ENCODE measurements around the gene TTLL11.

The TTLL11 gene

DNA sequence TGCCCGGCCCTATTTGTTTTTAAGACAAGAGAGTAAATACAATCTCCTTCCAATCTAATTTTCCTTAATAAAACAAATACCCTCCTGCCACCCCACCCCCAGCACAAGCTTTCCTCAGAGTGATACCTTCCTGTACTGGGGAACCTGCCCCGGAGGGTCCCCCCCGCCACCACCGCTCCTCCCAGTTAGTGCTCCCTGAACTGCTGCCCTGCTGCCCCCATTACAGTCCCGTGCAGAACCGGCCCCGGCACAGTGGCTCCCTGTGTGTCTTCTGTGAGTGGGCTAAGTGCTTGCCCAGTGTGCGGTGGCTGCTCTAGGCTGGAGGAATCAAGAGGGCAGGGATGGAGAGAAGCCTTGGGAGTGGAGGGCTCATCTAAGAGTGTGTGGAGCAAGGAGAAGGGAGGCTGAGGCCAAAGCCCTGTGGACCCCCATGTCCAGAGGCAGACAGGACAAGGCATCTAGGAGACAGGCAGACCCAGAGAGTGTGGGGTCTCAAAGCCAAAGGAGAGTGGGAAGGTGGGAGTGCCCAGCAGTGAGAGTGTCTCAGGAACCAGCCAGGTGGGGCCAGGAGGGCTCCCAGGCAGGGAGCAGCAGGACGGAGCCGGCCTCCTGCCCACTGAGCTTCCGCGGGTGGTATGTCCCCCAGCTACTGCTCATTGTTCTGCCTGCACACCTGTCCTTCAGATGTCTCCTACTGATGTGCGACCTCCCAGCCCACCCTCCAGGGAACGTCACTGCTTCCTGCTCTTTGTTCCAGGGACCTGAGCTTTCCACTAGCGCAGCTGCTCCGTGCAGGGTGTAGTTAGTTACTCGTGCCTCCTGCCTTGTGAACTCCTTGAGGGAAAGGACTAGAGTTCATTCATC, 312.7 kb downstream of the TTLL11 start:
- H3K36me3 ChIP-seq (ENCODE audit: control insufficient read depth, insufficient read depth, low read length), result peaks cover 49% of the 10 kb centered on the region
- no peaks in the 10 kb centered on the region for H3K9me3 ChIP-seq (ENCODE audit: control insufficient read depth, insufficient read depth, low read length)
- H3K4me1 ChIP-seq (ENCODE audit: control insufficient read depth, insufficient read depth, low read length), result peaks cover 18% of the 10 kb centered on the region
- H3K9ac ChIP-seq (ENCODE audit: low read depth, low read length), result no peak overlapping the region
- no peaks in the 10 kb centered on the region for H3K27me3 ChIP-seq (ENCODE audit: control insufficient read depth, insufficient read depth, low read length)
- no peak overlapping the region for H3K27ac ChIP-seq (ENCODE audit: low read depth, low read length)
- no peak overlapping the region for H3K4me3 ChIP-seq (ENCODE audit: low read depth, low read length)

DNA sequence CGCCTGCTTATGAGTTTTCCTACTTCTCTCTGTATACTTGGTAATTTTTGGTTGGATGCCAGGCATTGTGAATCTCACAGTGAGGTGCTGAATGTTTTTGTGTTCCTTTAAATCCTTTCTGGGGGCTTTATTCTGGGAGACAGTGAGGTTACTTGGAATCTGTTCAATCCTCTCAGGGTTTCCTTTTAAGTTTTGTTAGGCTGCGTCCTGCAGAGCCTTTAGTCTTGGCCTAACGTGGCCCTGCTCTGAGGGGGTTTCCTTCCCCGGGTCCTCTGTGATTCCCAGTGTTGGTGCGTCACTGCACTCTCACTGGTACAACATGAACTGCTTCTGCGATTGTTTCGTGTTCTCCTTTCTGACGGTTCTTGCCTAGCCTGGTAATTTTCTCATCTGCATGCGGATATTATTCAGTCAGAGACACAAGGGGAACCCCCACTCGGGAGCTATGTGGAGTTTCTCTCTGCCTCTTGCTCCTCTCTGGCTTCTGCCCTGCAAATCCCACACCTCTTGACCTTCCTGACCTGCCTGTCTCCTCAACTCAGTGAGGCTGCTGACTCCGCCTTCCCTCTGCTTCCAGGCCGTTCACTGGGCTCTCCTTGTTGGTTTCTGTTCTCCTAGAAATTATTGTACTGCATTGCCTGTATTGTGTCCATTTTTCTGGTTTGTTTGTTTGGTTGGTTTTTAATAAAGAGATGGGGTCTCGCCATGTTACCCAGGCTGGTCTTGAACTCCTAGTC, 313.6 kb downstream of the TTLL11 start:
- H3K27ac ChIP-seq (ENCODE audit: low read depth, low read length), result no peak overlapping the region
- H3K27me3 ChIP-seq (ENCODE audit: control insufficient read depth, insufficient read depth, low read length), result no peaks in the 10 kb centered on the region
- peaks cover 56% of the 10 kb centered on the region for H3K36me3 ChIP-seq (ENCODE audit: control insufficient read depth, insufficient read depth, low read length)
- no peaks in the 10 kb centered on the region for H3K9me3 ChIP-seq (ENCODE audit: control insufficient read depth, insufficient read depth, low read length)
- no peak overlapping the region for H3K4me3 ChIP-seq (ENCODE audit: low read depth, low read length)
- no peak overlapping the region for H3K9ac ChIP-seq (ENCODE audit: low read depth, low read length)
- H3K4me1 ChIP-seq (ENCODE audit: control insufficient read depth, insufficient read depth, low read length), result peaks cover 13% of the 10 kb centered on the region

DNA sequence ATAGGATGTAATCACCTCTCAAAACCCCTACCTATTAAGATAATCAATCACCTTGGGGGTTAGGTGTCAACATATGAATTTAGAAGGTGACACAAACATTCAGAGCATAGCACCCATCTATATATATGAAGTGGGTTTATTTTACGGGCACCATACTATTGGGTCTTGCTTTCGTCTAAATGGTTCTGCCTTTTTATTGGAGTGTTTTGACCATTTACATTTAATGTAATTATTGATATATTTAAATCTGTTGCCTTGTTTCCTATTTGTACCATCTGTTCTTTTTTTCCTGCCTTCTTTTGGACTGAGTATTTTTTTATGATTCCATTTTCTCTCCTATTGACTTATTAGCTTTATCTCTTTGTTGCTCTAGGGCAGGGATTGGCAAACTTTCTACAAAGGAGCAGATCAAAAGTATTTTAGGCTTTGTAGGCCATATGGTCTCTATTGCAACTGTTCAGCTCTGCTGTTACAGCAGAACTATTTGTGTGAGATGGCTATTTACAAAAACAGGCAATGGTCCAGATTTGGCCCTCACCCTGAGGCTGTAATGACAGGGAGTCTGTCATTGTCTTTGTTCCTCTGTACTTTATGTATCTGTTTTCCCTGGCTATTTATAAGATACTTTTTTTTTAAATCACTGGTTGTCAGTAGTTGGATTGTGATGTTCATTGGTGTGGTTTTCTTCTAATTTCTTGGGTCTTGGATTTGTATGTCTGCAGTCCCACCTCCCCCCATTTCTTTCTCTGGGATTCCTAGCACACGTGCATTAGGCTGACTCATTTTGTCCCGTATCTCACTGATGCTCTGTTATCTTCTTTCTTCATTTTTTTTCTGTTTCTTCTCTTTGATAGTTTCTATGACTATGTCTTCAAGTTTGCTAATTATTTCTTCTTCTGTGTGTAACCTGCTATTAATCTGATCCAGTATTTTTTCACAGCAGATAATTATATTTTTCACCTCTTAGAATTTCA, 314.6 kb downstream of the TTLL11 start:
- Histone ChIP-seq H3K9me3 (ENCODE audit: control insufficient read depth, insufficient read depth, low read length) (no peaks in the 10 kb centered on the region), H3K27ac (ENCODE audit: low read depth, low read length) (no peak overlapping the region), H3K4me3 (ENCODE audit: low read depth, low read length) (no peak overlapping the region), H3K36me3 (ENCODE audit: control insufficient read depth, insufficient read depth, low read length) (peaks cover 66% of the 10 kb centered on the region), H3K9ac (ENCODE audit: low read depth, low read length) (no peak overlapping the region), H3K27me3 (ENCODE audit: control insufficient read depth, insufficient read depth, low read length) (no peaks in the 10 kb centered on the region), H3K4me1 (ENCODE audit: control insufficient read depth, insufficient read depth, low read length) (peaks cover 3% of the 10 kb centered on the region)

DNA sequence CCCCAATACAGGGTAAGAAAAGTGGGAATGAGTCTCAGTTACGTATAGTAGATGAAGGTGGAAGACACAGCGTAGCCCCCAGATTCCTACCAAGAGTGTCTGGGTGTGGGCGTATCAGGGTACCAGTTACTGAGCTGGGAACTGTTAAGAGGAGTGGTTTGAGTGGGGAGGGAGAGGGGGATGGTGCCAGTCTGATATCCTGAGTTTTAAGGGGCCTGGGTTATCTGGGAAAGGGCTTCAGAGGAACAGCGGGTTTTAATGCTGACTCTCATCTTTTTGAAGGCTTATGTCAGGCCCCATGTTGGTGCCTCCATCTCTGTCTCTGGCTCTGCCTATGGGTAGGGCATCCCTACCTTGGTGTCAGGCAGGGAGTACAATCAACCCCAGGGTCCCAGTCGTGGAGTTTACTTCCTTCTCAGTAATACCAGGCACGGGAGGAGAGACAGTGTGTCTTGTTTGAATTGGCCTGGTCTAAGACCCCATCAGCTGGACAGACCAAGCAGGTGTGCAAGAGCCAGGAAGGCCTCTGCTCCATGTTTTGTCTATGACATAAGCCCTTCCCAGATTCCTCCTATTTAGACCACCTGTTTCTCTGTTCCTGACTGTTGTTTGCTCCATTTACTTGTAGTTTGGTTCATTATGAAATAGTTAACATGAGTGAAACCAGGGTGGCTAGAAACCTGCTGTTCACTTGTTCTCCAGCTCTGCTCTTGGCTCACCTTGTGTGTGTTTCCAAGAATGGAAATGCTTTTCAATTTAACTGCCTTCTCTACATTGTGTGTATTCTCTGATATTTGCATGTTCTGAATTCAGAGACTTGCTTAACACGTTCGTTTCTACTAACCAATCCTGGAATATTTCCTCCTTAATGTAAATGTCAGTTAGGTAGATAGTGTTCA, 316.1 kb downstream of the TTLL11 start:
- Histone ChIP-seq H3K4me1 (ENCODE audit: control insufficient read depth, insufficient read depth, low read length) (no peaks in the 10 kb centered on the region), H3K36me3 (ENCODE audit: control insufficient read depth, insufficient read depth, low read length) (peaks cover 61% of the 10 kb centered on the region), H3K27ac (ENCODE audit: low read depth, low read length) (no peak overlapping the region), H3K27me3 (ENCODE audit: control insufficient read depth, insufficient read depth, low read length) (no peaks in the 10 kb centered on the region), H3K9me3 (ENCODE audit: control insufficient read depth, insufficient read depth, low read length) (no peaks in the 10 kb centered on the region), H3K4me3 (ENCODE audit: low read depth, low read length) (no peak overlapping the region), H3K9ac (ENCODE audit: low read depth, low read length) (no peak overlapping the region)

DNA sequence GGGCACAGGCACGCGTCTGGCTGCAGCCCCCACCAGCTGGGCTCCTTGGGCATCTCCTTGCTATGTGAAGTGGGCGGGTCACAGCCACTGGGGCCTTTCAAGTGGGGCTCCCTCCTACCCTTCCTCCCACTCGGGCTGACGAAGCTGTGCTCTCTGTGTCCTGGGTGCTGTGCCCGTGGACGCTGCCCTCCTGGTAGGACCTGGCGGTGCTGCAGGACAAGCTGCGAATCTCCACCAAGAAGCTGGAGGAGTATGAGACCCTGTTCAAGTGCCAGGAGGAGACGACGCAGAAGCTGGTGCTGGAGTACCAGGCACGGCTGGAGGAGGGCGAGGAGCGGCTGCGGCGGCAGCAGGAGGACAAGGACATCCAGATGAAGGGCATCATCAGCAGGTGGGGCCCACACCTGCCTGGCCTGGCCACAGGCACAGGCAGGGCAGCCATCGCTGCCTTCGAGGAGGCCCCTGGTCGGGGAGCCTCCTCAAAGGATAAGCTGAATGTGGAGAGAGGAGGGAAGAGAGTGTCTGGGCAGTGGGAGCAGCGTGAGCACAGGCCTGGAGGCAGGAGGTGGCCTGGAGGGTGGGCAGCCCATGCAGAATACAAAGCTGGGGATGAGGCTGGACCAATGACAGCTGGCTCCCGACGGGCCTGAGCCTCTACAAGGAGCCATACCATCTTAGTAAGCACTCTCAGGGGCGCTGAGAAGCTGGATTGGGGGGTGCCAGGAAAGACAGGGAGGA, 316.9 kb downstream of the TTLL11 start:
- peaks cover 53% of the 10 kb centered on the region for H3K36me3 ChIP-seq (ENCODE audit: control insufficient read depth, insufficient read depth, low read length)

DNA sequence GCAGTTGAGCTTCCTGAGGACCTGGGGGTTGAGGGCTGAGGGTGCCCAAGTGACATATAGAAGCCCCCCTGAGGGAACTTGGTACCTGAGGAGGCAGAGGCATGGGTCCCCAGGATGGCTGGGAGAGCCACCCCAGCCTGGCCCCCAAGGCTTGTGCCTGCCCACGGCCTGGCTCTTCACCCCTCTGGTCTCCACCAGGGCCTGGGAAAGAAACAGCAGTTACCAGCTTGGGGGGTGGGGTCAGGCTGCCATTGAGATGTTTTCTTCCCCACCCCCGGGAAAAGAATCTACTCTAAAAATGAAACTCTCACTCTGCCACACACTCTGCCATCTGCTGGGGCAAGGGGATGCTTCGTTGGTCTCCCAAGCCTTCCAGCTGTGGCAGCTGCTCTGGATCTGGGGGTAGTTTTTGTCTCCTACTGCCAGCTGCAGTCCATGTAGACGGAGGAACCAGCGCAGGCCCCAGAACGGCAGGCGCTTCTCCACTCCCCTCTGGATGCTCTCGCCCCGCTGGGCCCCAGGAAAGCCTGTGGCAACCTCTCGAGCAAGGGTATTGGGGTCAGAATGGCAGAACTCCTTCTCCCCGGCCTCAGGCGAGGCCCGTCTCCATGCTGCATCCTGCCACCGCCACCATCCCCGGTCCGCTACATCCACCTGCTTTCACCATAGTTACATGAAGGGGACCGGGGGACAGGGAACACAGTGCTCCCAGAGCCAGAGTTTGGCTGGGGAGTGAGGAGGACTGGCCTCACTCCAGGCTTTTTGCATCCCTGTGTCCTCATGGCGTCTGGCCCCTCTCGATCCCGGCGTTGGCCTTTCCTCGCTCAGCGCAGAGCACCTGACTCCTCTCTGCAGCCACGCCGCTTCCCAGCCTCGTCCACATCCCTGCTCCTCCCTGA, 318.1 kb downstream of the TTLL11 start:
- Histone ChIP-seq H3K9ac (ENCODE audit: low read depth, low read length) (no peak overlapping the region), H3K36me3 (ENCODE audit: control insufficient read depth, insufficient read depth, low read length) (peaks cover 57% of the 10 kb centered on the region), H3K27ac (ENCODE audit: low read depth, low read length) (no peak overlapping the region), H3K4me1 (ENCODE audit: control insufficient read depth, insufficient read depth, low read length) (no peaks in the 10 kb centered on the region), H3K4me3 (ENCODE audit: low read depth, low read length) (no peak overlapping the region), H3K9me3 (ENCODE audit: control insufficient read depth, insufficient read depth, low read length) (no peaks in the 10 kb centered on the region), H3K27me3 (ENCODE audit: control insufficient read depth, insufficient read depth, low read length) (no peaks in the 10 kb centered on the region)

More for the DNA sequence above, 316.9 kb downstream of the TTLL11 start:
- no peak overlapping the region for H3K4me3 ChIP-seq (ENCODE audit: low read depth, low read length)
- H3K27ac ChIP-seq (ENCODE audit: low read depth, low read length), result no peak overlapping the region
- no peaks in the 10 kb centered on the region for H3K27me3 ChIP-seq (ENCODE audit: control insufficient read depth, insufficient read depth, low read length)
- H3K9me3 ChIP-seq (ENCODE audit: control insufficient read depth, insufficient read depth, low read length), result no peaks in the 10 kb centered on the region
- no peak overlapping the region for H3K9ac ChIP-seq (ENCODE audit: low read depth, low read length)
- no peaks in the 10 kb centered on the region for H3K4me1 ChIP-seq (ENCODE audit: control insufficient read depth, insufficient read depth, low read length)

DNA sequence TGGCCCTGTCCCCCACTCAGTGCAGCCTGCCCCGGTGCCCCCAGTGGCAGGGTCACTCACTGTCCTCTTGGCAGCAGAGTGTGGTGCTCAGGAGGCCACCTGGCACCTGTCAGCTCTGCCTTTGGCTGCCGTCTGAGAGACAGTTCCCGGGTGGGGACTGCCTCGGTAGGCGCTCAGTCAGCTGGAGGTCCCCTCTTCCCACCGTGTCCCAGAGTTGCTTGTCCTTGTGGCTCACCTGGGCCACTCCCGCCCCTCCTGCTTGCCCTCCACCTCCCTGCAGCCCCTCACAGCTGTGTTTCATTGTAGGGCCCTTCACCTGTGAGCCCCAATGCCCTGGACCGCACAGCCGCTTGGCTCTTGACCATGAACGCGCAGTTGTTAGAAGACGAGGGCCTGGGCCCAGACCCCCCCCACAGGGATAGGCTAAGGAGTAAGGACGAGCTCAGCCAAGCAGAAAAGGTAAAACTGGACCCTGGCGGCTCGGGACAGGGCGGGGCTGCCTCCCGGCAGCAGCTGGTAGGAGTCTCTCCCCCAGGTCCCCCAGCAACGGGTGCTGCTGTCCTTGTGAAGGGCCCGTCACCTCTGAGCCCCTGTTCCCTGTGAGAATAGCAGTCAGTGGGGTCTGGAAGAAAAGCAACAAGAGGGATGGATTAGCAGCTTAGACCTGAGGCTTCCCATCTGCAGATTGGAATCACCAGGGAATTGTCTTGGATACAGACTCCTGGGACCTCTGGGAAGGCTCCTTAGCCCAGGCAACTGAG, 319.0 kb downstream of the TTLL11 start:
- H3K4me1 ChIP-seq (ENCODE audit: control insufficient read depth, insufficient read depth, low read length), result no peaks in the 10 kb centered on the region
- no peaks in the 10 kb centered on the region for H3K9me3 ChIP-seq (ENCODE audit: control insufficient read depth, insufficient read depth, low read length)
- no peak overlapping the region for H3K4me3 ChIP-seq (ENCODE audit: low read depth, low read length)
- H3K27ac ChIP-seq (ENCODE audit: low read depth, low read length), result no peak overlapping the region
- H3K9ac ChIP-seq (ENCODE audit: low read depth, low read length), result no peak overlapping the region
- H3K27me3 ChIP-seq (ENCODE audit: control insufficient read depth, insufficient read depth, low read length), result no peaks in the 10 kb centered on the region
- peaks cover 66% of the 10 kb centered on the region for H3K36me3 ChIP-seq (ENCODE audit: control insufficient read depth, insufficient read depth, low read length)

DNA sequence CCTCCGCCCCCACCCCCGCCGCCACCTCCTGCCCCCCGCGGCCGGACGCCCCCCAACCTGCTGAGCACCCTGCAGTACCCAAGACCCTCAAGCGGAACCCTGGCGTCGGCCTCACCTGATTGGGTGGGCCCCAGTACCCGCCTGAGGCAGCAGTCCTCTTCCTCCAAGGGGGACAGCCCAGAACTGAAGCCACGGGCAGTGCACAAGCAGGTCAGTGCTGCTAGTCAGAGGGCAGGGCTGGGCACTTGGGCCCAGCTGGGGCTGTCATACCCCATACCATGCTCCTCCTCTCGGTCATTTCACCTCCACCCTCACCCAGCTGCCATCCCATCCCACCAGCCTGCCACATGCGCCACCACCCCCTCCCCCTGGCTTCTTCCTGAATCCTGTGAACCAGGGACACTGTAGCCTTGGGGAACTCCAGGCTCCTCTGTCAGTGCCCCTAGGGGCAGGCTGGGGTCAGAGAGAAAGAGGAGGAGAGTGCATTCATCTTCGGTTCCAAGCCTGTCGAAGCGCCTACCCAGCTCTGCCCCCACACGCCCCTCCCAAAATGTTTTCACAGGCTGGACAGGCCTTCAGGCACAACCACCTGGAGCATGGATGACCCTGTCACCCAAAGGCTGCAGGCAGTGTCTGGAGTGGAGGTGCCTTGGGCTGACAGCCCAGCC, 319.7 kb downstream of the TTLL11 start:
- Histone ChIP-seq H3K27me3 (ENCODE audit: control insufficient read depth, insufficient read depth, low read length) (no peaks in the 10 kb centered on the region), H3K9me3 (ENCODE audit: control insufficient read depth, insufficient read depth, low read length) (no peaks in the 10 kb centered on the region), H3K27ac (ENCODE audit: low read depth, low read length) (no peak overlapping the region), H3K36me3 (ENCODE audit: control insufficient read depth, insufficient read depth, low read length) (peaks cover 73% of the 10 kb centered on the region), H3K4me1 (ENCODE audit: control insufficient read depth, insufficient read depth, low read length) (no peaks in the 10 kb centered on the region), H3K9ac (ENCODE audit: low read depth, low read length) (no peak overlapping the region), H3K4me3 (ENCODE audit: low read depth, low read length) (no peak overlapping the region)

Measured in HUES48 (cell line).